Measurements from ENCODE around the gene EPHA4.

The EPHA4 gene

GRCh38 chr2:221385716-221386115, 186.4 kb downstream of the EPHA4 start:
- DNase-seq, result no peak

GRCh38 chr2:221381928-221382488, 190.1 kb downstream of the EPHA4 start:
- DNase-seq, result no peak

GRCh38 chr2:221380686-221381085, 191.4 kb downstream of the EPHA4 start:
- no peak for DNase-seq

- no peak for DNase-seq
Observed at GRCh38 chr2:221380062-221380461, 192.0 kb downstream of the EPHA4 start.

GRCh38 chr2:221377597-221377996, 194.5 kb downstream of the EPHA4 start:
- no peak for DNase-seq

GRCh38 chr2:221377066-221377465, 195.0 kb downstream of the EPHA4 start:
- DNase-seq, result no peak

- DNase-seq, result no peak
Observed at GRCh38 chr2:221374234-221374633, 197.9 kb downstream of the EPHA4 start.

- DNase-seq, result no peak
Observed at GRCh38 chr2:221372907-221373306, 199.2 kb downstream of the EPHA4 start.

- DNase-seq, result no peak
Observed at GRCh38 chr2:221372159-221372884, 199.8 kb downstream of the EPHA4 start.

GRCh38 chr2:221371347-221371746, 200.8 kb downstream of the EPHA4 start:
- no peak for DNase-seq

- DNase-seq, result no peak
Observed at GRCh38 chr2:221370857-221371211, 201.3 kb downstream of the EPHA4 start.

GRCh38 chr2:221370076-221370856, 201.8 kb downstream of the EPHA4 start:
- DNase-seq, result no peak
